ENCODE measurements around the gene FTSJ3. TPM values are rescaled to one million over a fixed set of nuclear protein-coding genes. Genes with fewer than 3 reads are reported as not detected.

The FTSJ3 gene
- total RNA-seq, 3 donors from 2014 or later = 26.9 to 48.2 (median 29.4) TPM

- no peaks in the 10 kb centered on the region for H3K9me3 ChIP-seq
- intact Hi-C loops (cut with DNase I, micrococcal nuclease) = loop anchor here in 1 of 2 donors (10.0 kb wide), 1 partner anchor 45 kb away; the partner anchor contains the start of genes CCDC47 and DDX42
- peaks cover 3% of the 10 kb centered on the region for H3K4me1 ChIP-seq (ENCODE audit: low read depth)
- no peak overlapping the region for H3K4me3 ChIP-seq
- H3K36me3 ChIP-seq (ENCODE audit: low read depth) = peaks cover 27% of the 10 kb centered on the region
- TF ChIP-seq, protein P1, sequence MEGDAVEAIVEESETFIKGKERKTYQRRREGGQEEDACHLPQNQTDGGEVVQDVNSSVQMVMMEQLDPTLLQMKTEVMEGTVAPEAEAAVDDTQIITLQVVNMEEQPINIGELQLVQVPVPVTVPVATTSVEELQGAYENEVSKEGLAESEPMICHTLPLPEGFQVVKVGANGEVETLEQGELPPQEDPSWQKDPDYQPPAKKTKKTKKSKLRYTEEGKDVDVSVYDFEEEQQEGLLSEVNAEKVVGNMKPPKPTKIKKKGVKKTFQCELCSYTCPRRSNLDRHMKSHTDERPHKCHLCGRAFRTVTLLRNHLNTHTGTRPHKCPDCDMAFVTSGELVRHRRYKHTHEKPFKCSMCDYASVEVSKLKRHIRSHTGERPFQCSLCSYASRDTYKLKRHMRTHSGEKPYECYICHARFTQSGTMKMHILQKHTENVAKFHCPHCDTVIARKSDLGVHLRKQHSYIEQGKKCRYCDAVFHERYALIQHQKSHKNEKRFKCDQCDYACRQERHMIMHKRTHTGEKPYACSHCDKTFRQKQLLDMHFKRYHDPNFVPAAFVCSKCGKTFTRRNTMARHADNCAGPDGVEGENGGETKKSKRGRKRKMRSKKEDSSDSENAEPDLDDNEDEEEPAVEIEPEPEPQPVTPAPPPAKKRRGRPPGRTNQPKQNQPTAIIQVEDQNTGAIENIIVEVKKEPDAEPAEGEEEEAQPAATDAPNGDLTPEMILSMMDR (IDR thresholded peaks at IDR 0.05) = no peak
- DNase-seq (no peak), ATAC-seq (peak; percentile 53)
Measured at GRCh38 chr17:63819585-63820537, 7.6 kb downstream of the FTSJ3 start.

- peaks cover 3% of the 10 kb centered on the region for H3K4me1 ChIP-seq (ENCODE audit: low read depth)
- TF ChIP-seq, protein P1 (IDR thresholded peaks at IDR 0.05) = no peak
- ATAC-seq (peak; percentile 40), DNase-seq (no peak)
- H3K36me3 ChIP-seq (ENCODE audit: low read depth) = peaks cover 27% of the 10 kb centered on the region
- intact Hi-C loops (cut with DNase I, micrococcal nuclease) = no loop called here
- H3K4me3 ChIP-seq = no peak overlapping the region
- H3K9me3 ChIP-seq = no peaks in the 10 kb centered on the region
Measured at GRCh38 chr17:63819131-63819530, 8.3 kb downstream of the FTSJ3 start.

DNA sequence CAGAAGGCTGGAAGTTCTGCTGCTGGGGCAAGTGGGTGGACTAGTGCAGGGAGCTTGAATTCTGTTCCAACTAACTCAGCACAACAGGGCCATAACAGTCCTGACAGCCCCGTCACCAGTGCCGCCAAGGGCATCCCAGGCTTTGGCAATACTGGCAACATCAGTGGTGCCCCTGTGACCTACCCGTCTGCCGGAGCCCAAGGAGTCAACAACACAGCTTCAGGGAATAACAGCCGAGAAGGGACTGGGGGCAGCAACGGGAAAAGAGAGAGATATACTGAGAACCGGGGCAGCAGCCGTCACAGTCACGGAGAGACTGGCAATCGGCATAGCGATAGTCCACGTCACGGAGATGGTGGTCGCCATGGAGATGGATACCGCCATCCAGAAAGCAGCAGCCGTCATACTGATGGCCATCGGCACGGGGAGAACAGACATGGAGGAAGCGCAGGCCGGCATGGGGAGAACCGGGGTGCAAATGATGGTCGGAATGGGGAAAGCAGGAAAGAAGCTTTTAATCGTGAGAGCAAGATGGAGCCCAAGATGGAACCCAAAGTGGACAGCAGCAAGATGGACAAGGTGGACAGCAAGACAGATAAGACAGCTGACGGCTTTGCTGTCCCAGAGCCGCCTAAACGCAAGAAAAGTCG is 9.6 kb downstream of the FTSJ3 start:
- Histone ChIP-seq H3K9me3 (no peaks in the 10 kb centered on the region), H3K4me3 (no peak overlapping the region), H3K36me3 (ENCODE audit: low read depth) (peaks cover 27% of the 10 kb centered on the region), H3K4me1 (ENCODE audit: low read depth) (peaks cover 3% of the 10 kb centered on the region)
- TF ChIP-seq, protein P1 (IDR thresholded peaks at IDR 0.05) = no peak
- ATAC-seq = no peak
- intact Hi-C loops (cut with DNase I, micrococcal nuclease) = no loop called here
- no peak for DNase-seq

DNA sequence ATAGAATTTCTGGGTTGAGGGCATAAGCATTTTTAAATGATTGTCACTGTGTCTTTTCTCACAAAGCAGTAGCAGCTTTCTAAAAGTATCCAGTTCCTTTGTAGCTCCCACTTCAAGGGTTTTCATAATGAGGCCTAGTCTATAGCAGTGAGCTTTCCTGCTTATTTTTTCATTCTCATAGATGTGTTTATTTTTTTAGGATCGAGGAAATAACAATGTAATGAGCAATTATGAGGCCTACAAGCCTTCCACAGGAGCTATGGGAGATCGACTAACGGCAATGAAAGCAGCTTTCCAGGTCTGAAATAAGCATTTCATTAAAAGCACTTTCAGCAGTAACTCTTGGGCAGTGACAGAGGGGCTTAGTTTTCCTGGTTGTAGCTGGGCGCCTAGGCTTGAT is 10.8 kb downstream of the FTSJ3 start:
- Histone ChIP-seq H3K9me3 (no peaks in the 10 kb centered on the region), H3K36me3 (ENCODE audit: low read depth) (peaks cover 33% of the 10 kb centered on the region), H3K4me3 (no peak overlapping the region), H3K4me1 (ENCODE audit: low read depth) (peaks cover 3% of the 10 kb centered on the region)
- TF ChIP-seq, protein P1 (IDR thresholded peaks at IDR 0.05) = no peak
- DNase-seq (no peak), ATAC-seq (no peak)
- intact Hi-C loops (cut with DNase I, micrococcal nuclease) = no loop called here

DNA sequence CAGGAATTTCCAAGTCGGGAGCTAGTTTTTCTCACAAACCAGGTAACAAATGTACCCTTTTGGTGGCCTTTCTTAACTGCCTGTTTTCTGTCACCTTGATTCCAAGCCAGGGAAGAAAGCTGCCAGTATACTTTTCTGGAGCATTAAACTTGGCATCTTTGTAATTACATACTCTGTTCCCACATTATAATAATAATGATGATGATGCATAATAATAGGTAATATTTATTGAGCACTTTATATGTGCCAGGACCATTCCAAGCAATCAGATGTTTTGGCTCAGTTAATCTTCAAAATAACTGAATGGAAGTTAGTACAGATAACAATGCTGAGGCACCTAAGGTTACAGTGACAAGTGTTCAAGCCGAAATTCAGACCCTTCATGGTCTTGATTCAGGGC is 11.3 kb downstream of the FTSJ3 start:
- H3K36me3 ChIP-seq (ENCODE audit: low read depth) = peaks cover 36% of the 10 kb centered on the region
- H3K4me3 ChIP-seq = no peak overlapping the region
- no peaks in the 10 kb centered on the region for H3K9me3 ChIP-seq
- no peak for DNase-seq
- no peak for ATAC-seq
- peaks cover 3% of the 10 kb centered on the region for H3K4me1 ChIP-seq (ENCODE audit: low read depth)
- TF ChIP-seq, protein P1 (IDR thresholded peaks at IDR 0.05) = no peak
- intact Hi-C loops (cut with DNase I, micrococcal nuclease) = no loop called here

All from mucosa of descending colon (tissue), 3 donors.